ENCODE data around the gene COG1. TPM values are rescaled to one million over a fixed set of nuclear protein-coding genes. Genes with fewer than 3 reads are reported as not detected.

Gene COG1
- total and polyA plus RNA-seq, 2 donors (not counting 1 experiment from before 2014, with no cell fraction given), result 20.0 to 21.0 TPM

- no peaks in the 10 kb centered on the region for H4K20me1 ChIP-seq (ENCODE audit: control insufficient read depth, extremely low read depth, insufficient read depth, low read length)
- no peaks in the 10 kb centered on the region for H3K4me1 ChIP-seq (ENCODE audit: control insufficient read depth, extremely low read depth, insufficient read depth, low read length)
- H3K36me3 ChIP-seq (ENCODE audit: control insufficient read depth, insufficient read depth, low read length), result no peaks in the 10 kb centered on the region
- DNase-seq (ENCODE audit: low read depth in 2 of 2), result no peak
- no peak overlapping the region for H3K27ac ChIP-seq (ENCODE audit: insufficient read depth, low read length)
- no peaks in the 10 kb centered on the region for H3K79me2 ChIP-seq (ENCODE audit: control insufficient read depth, insufficient read depth, low read length)
- no peak overlapping the region for H3K9ac ChIP-seq (ENCODE audit: insufficient read depth, low read length)
- no peak overlapping the region for H3K4me3 ChIP-seq (replicated peaks in 1 of 4; ENCODE audit: control extremely low read depth in 1 of 4, insufficient read depth in 1 of 4, low read depth in 3 of 4, low read length in 4 of 4)
- H3K4me2 ChIP-seq (ENCODE audit: extremely low read depth, insufficient read depth, low read length), result no peak overlapping the region
- H3K9me3 ChIP-seq (ENCODE audit: control insufficient read depth, insufficient read depth, low read depth, low read length), result no peaks in the 10 kb centered on the region
- H3K27me3 ChIP-seq (ENCODE audit: control insufficient read depth, insufficient read depth, low read length), result no peaks in the 10 kb centered on the region
- H2AFZ ChIP-seq (ENCODE audit: low read length), result no peak overlapping the region
- TF ChIP-seq EZH2 (IDR thresholded peaks at IDR 0.05; ENCODE audit: low read length, missing control alignments) (no peak), CTCF (conservative IDR thresholded peaks at IDR 0.05 in 1 of 2, IDR thresholded peaks at IDR 0.05 in 1 of 2; ENCODE audit: low read depth in 1 of 2, low read length in 2 of 2) (no peak)
These were observed 13.0 kb upstream of the COG1 start for GRCh38 chr17:73179878-73180277.

DNA sequence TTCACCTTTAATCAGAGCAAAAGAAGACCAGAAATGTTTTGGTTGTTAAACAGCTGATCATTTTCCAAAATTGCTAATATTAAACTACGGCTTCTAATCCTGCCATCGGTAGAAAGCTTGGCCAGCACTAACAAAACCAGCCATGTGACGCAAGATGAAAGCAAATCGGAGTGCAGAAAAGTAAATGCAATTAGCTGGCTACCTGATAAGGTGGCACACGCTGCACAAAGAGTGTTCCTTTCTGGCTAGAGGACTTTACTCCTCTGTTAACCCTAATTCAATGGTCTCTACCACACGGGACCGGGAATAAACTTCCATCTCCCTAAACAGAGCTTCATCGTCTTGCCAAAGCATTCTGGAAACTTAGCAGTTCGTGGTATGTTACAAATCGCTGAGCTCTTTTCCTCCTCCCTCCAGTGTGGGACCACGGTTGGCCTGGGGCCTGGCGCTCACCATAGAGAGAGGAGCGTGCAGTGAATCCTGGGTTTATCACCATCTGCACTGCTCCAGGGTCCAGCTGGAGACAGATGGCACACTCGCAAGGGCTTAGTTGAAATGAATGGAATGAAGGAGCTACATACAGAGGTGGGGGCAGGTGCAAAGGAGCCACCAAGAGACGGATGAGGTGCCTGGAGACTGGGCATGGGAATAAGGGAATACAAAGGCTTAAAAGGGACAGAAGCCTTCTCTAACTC lies 10.1 kb upstream of the COG1 start:
- Histone ChIP-seq H3K36me3 (ENCODE audit: control insufficient read depth, insufficient read depth, low read length) (no peaks in the 10 kb centered on the region), H3K27me3 (ENCODE audit: control insufficient read depth, insufficient read depth, low read length) (no peaks in the 10 kb centered on the region), H2AFZ (ENCODE audit: low read length) (no peak overlapping the region), H3K27ac (ENCODE audit: insufficient read depth, low read length) (no peak overlapping the region), H3K4me3 (replicated peaks in 1 of 4; ENCODE audit: control extremely low read depth in 1 of 4, insufficient read depth in 1 of 4, low read depth in 3 of 4, low read length in 4 of 4) (no peak overlapping the region), H3K9ac (ENCODE audit: insufficient read depth, low read length) (no peak overlapping the region), H3K9me3 (ENCODE audit: control insufficient read depth, insufficient read depth, low read depth, low read length) (no peaks in the 10 kb centered on the region), H3K79me2 (ENCODE audit: control insufficient read depth, insufficient read depth, low read length) (no peaks in the 10 kb centered on the region), H4K20me1 (ENCODE audit: control insufficient read depth, extremely low read depth, insufficient read depth, low read length) (no peaks in the 10 kb centered on the region), H3K4me2 (ENCODE audit: extremely low read depth, insufficient read depth, low read length) (no peak overlapping the region), H3K4me1 (ENCODE audit: control insufficient read depth, extremely low read depth, insufficient read depth, low read length) (no peaks in the 10 kb centered on the region)
- no peak for DNase-seq (ENCODE audit: low read depth in 2 of 2)
- TF ChIP-seq CTCF (conservative IDR thresholded peaks at IDR 0.05 in 1 of 2, IDR thresholded peaks at IDR 0.05 in 1 of 2; ENCODE audit: low read depth in 1 of 2, low read length in 2 of 2) (no peak), EZH2 (IDR thresholded peaks at IDR 0.05; ENCODE audit: low read length, missing control alignments) (no peak)

DNA sequence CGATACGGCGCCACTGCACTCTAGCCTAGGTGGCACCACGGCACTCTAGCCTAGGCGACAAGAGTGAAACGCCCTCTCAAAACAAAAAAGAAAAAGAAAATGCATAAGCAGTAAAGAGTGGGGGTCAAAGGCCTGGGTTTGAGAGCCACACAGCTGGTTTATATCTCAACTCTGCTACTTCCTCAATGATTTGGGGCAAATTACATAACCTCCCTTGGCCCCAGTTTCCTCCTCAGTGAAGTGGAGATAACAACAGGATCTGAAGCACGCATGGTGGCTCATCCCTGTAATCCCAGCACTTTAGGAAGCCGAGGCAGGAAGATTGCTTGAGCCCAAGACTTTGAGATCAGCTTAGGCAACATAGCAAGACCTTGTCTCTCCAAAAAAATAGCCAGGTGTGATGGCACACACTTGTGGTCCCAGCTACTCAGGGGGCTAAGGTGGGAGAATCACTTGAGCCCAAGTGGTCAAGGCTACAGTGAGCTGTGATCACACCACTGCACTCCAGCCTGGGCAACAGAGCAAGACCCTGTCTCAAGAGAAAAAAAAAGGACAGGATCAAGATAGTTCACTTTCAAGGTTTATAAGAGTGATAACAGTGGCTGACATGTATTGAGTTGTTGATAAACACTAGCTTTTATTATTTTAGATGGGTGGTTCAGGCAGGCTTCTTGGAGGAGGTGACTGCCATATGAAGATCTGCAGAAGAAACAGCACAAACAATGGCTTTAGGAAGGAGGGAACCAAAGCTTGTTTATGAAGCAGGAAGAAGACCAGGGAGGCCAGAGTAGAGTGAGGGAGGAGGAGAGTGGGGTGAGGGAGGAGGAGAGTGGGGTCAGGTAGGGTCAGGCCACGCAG lies 8.5 kb upstream of the COG1 start:
- Histone ChIP-seq H3K9ac (ENCODE audit: insufficient read depth, low read length) (no peak overlapping the region), H3K27me3 (ENCODE audit: control insufficient read depth, insufficient read depth, low read length) (no peaks in the 10 kb centered on the region), H2AFZ (ENCODE audit: low read length) (no peak overlapping the region), H3K9me3 (ENCODE audit: control insufficient read depth, insufficient read depth, low read depth, low read length) (no peaks in the 10 kb centered on the region), H3K4me1 (ENCODE audit: control insufficient read depth, extremely low read depth, insufficient read depth, low read length) (no peaks in the 10 kb centered on the region), H4K20me1 (ENCODE audit: control insufficient read depth, extremely low read depth, insufficient read depth, low read length) (no peaks in the 10 kb centered on the region), H3K36me3 (ENCODE audit: control insufficient read depth, insufficient read depth, low read length) (no peaks in the 10 kb centered on the region), H3K27ac (ENCODE audit: insufficient read depth, low read length) (no peak overlapping the region), H3K79me2 (ENCODE audit: control insufficient read depth, insufficient read depth, low read length) (no peaks in the 10 kb centered on the region), H3K4me3 (replicated peaks in 1 of 4; ENCODE audit: control extremely low read depth in 1 of 4, insufficient read depth in 1 of 4, low read depth in 3 of 4, low read length in 4 of 4) (no peak overlapping the region), H3K4me2 (ENCODE audit: extremely low read depth, insufficient read depth, low read length) (no peak overlapping the region)
- no peak for TF ChIP-seq CTCF (conservative IDR thresholded peaks at IDR 0.05 in 1 of 2, IDR thresholded peaks at IDR 0.05 in 1 of 2; ENCODE audit: low read depth in 1 of 2, low read length in 2 of 2)
- TF ChIP-seq EZH2 (IDR thresholded peaks at IDR 0.05; ENCODE audit: low read length, missing control alignments), result no peak
- DNase-seq (ENCODE audit: low read depth in 2 of 2), result no peak

Data from fibroblast of lung (primary cell).